GM18868 (cell line): ENCODE measurements around the gene ADRM1.

ENCODE experiments used
- ATAC-seq: cut with Tn5 transposase; IDR thresholded peaks from one replicate; pipeline ENCODE4 v1.9.1; 2021; ENCODE audit warnings: mild to moderate bottlenecking, moderate library complexity; ENCODE audit not compliant: unreplicated experiment

The ADRM1 gene

GRCh38 chr20:62277253-62277652 lies 25.5 kb upstream of the ADRM1 start:
- no peak for ATAC-seq

DNA sequence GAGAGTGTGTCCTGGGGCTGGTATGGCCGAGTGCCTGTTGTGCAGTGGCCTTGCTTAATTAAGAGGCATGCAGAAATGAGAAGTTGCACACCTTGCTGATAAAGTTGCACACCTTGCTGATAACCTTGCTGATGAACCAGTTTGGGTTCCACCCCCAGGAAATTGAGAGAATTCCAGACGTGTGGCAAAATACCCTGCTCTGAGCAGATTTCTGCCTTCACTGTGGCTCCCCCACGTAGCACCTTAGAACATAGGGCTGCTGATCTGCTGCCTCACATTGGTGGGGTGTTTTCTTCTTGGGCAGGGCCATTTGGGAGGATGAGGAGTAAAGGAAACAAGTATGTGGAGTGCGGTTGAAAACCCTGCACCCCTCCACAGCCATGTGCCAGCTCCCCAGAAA lies 22.5 kb upstream of the ADRM1 start:
- ATAC-seq, result no peak

DNA sequence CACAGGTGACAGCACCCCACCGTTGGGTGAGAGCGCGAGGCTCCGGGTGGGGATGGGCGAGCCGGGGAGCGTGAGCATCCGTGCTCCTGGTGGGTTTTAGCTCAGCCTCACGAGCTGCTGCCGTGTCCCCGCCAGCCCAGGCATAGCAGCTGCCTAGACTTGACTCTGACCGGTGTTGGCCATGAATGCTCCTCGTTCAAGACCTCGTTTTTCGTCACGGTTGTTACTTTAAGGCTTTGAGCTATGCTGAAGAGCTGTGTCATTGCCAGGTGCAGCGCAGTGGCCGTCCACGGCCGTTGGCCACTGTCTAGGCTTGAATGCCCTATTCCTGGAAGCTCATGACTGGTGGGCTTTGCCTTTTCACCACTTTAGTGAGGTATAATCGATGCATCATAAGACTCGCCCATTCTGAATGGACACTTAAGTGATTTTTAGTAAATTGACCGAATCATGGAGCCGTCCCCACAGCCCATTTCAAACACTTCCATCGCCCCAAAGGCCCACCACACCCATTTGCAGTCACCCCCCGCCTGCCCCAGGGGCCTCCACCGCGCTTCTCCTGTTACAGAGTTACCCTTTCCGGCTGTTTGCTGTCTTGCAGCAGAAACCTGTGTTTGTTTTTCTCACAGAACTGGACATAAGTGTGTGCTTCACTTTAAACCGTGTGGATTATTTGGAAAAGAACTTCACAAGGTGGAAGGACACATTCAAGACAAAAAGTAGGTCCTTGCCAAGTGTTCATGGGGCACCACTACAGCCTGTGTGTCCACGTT lies 21.4 kb upstream of the ADRM1 start:
- ATAC-seq, result no peak

DNA sequence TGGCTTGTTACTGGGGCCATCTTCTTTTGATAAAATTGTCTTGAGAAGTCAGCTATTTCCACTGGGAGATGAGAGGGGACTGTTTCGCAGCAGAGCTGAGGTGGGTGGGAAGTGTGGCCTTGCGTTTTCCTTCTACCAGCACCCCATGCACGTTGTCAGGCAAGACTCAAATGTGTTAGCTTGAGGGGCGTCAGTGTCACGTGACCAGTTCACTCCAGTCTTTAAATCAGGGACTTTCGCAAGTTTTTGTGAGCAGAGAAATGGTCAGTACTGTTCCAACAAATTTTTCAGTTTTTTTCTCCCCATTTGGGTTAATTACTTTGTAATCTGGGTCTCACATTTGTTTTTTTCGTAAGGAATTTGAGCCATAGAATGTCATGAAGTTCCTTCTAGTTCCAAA lies 20.7 kb upstream of the ADRM1 start:
- no peak for ATAC-seq

DNA sequence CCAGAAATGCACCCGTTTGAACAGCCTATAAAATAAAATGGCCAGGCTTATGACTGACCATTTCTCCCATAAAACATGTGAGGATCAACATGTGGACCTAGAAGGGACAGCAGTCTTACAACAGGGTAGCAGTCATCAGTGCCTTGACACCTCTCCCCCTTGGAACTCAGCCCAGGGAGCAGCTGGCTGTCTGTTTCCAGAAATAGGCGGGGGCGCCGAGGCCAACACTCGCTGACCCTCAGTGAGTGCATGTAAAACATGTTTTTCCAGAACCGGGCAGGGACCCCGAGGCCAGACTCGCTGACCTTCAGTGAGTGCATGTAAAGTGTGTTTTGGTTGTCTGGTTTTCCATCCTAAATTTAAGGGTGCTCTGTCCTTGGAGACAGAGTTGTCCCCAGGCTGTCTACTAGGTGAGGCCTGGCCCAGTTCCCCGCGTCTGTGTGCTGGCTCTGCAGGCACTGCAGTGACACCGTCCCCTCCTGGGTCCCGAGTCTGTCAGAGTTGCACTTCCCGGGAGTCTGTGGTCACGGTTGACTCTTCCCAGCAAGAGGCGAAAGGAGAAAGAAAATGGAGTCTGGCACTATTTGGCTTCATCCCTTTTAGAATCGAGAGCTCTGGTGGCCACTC lies 19.8 kb upstream of the ADRM1 start:
- ATAC-seq, result no peak

GRCh38 chr20:62284448-62284847 lies 18.3 kb upstream of the ADRM1 start:
- no peak for ATAC-seq

DNA sequence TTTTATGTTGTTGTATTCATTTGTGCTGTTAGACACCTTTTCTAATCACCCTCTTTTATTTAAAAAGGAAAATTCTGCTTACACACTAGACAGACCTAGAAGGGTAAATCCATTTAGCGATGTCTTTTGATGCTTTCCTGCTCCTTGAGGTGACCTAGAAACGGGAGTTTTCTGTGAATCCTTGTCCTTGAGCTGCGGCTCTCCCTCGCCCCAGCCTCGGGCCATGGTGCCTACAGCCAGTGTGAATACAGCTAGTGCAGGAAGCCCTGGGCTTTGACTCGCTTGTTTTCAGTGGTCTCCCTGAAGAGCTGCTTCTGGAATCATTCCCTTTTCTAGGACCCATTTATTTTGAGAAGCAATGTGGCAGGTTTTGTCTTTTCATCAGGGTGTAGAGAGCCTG lies 17.6 kb upstream of the ADRM1 start:
- ATAC-seq, result no peak

DNA sequence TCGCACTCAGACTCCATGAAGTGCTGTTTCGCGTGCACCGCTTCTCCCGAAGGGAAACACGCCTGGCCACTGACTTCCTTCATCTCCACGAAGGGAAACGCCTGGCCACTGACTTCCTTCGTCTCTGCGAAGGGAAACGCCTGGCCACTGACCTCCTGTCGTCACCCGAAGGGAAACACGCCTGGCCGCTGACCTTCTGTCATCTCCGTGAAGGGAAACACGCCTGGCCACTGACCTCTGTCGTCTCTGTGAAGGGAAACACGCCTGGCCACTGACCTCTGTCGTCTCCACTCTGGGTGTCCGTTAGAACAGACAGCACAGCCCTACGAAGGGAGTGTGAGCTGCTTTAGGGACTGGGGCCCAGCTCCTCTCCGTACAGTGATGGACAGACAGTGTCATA lies 17.1 kb upstream of the ADRM1 start:
- ATAC-seq, result no peak

- no peak for ATAC-seq
Observed at GRCh38 chr20:62286493-62287064, 16.2 kb upstream of the ADRM1 start.

- no peak for ATAC-seq
Observed at GRCh38 chr20:62287129-62287528, 15.7 kb upstream of the ADRM1 start.

- ATAC-seq, result no peak
Observed at GRCh38 chr20:62287759-62288534, 14.8 kb upstream of the ADRM1 start.

- no peak for ATAC-seq
Observed at GRCh38 chr20:62288535-62289105, 14.2 kb upstream of the ADRM1 start.

DNA sequence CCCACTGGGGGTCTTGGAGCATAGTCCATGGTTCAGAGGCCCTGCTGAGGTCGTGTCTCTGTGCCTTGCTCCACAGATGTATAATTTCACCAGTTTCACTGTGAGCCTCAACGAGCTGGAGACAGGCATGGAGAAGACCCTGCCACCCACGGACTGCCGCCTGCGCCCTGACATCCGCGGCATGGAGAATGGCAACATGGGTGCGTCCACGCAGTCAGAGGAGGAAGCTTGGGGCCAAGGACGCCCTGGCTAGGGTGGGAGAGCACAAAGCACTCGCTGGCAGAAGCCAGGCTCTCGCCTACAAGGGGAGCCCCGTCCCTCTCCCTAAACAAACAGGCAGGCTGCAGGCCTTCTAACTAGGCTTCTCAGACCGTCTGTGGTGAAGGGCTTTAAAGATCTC lies 13.7 kb upstream of the ADRM1 start:
- ATAC-seq, result no peak

GRCh38 chr20:62289898-62290297 lies 12.9 kb upstream of the ADRM1 start:
- ATAC-seq, result no peak

DNA sequence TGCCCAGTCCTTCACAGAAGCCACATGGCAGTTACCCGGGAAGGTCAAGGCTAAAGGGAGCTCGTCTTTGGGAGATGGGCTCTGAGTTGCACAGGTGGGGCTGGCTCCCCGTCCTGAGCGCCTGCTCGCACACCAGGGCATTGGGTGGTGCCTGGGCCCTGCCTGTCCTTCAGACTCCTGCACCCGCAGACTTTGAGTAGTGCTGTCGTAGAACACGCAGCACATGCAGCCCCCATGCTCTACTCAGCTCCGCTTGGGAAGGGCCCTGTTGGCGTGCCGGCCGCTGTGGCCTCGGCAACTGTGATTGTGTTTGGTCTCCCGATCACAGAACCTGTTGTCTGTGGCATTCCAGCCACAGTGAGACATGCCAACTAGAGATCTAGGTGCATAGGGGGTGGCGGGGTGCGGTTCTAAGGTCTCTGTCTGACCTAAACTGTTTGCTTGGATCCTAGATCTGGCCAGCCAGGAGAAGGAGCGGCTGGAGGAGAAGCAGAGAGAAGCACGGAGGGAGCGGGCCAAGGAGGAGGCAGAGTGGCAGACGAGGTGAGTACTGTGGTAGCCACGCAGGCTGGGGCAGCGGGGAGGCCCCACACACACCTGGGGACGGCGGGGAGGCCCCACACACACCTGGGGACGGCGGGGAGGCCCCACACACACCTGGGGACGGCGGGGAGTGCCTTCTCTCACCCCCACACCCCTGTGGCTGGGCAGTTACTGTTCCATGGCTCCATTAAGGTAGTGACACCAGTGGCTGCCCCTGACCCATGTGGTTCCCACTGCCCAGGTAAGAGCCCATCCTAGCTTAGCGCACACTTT lies 11.3 kb upstream of the ADRM1 start:
- no peak for ATAC-seq

DNA sequence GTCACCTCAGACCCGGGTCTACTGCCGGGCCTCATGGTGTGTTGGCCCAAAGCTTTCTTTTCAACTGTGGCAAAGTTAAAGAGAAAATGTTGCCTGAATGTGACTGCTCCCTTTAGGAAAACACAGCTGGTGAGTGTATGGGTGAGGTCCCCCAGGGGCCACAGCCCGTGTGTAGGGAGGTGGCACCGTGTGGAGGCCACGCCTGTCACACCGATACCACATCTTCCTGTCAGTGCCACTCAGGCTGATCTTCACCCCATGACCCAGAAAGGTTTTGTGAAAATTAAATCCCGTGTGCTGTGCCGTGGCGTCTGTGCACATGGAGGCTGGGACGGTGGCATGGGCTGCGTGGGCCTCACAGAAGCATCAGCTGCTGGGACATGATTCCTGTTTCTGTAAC lies 10.7 kb upstream of the ADRM1 start:
- ATAC-seq, result no peak

DNA sequence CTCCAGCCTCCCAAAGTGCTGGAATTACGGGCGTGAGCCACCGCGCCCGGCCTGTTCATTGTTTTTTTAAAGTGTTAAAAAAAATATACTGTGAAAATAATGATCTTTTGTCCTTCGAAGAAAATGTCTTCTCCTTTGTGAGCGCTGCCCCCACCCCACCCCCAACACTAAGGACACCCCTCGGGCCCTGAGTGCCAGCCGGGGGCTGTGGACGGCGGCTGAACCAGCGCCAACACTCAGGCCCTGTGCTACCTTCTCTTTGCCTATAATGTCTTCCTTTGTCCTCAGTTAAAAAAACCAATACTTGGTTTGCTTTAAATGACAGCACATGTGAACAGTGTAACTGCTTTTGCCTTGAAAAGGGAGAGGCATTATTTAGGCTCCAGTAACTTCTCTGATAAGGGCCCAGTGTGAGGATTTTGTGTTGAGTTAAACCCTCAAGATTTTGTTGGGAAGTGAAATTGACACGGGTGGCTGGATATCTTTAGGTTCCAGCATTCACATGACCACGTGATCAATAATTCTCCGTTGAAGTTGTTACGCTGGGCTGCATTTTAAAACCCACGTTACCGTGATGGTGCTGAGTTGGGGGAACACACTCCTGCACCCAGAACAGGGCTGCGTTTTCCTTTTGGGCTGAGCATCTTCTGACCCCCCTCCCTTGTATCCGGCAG lies 9.5 kb upstream of the ADRM1 start:
- no peak for ATAC-seq

DNA sequence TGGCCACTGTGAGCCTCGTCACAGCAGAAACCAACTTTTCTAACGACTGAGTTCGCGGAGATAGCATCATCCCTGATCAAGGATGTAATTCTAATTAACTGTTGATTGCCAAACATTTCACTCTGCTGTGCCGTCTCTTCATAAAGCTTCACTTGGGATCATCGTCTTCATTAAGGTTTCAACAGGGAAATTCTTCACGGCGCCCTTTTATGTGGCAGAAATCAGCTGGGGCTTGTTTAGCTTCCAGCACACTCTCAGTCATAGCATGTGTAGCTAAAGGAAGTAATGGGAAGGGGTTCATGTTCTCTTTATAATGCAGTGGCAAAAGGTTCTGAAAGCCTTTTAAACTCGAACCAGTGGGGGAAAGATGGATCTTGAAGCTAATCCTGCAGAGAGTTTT lies 8.9 kb upstream of the ADRM1 start:
- no peak for ATAC-seq

GRCh38 chr20:62294516-62294915 lies 8.3 kb upstream of the ADRM1 start:
- no peak for ATAC-seq
